GM19025 (cell line): ENCODE data around the gene CORIN.

Source experiments
- ATAC-seq: cut with Tn5 transposase; IDR thresholded peaks from one replicate; pipeline ENCODE4 v1.9.1; 2021; ENCODE audit warnings: mild to moderate bottlenecking, low read depth, moderate library complexity; ENCODE audit not compliant: unreplicated experiment

Gene CORIN

DNA sequence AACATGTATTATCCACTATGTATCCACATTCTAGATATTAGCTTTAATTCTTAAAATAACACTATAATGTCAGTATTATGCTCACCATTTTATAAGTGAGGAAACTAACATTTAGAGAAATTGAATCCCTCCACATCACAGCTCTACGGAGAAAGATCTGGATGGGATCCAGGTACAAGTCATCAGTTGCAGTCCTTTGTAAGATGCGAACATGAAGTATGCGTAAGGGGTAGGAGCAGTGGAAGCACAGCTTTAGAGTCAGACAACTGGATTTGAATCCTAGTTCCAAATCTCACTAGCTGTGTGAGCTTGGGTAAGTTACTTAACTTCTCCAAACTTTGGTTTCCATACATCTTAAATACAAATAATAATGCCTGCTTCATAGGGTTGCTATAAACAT is 190.3 kb downstream of the CORIN start:
- no peak for ATAC-seq

DNA sequence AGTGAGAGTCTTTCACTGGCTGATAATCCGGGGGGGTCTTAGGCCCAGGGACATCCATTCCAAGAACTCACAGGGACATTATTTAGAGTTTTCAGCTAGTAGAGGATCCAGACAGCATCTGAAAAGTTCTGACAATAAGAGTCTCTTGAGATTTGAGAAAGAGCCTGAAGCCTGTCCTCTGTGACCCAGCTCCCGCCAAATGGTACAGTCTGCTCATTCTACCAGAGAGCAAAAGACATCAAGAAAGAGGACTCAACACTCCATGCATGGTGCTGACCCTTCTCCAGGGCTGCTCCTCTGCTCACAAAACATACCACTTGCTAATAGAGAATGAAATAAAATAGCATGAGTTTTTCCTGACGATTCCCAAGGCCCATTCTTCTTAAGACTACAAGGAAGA is 190.8 kb downstream of the CORIN start:
- ATAC-seq, result no peak

DNA sequence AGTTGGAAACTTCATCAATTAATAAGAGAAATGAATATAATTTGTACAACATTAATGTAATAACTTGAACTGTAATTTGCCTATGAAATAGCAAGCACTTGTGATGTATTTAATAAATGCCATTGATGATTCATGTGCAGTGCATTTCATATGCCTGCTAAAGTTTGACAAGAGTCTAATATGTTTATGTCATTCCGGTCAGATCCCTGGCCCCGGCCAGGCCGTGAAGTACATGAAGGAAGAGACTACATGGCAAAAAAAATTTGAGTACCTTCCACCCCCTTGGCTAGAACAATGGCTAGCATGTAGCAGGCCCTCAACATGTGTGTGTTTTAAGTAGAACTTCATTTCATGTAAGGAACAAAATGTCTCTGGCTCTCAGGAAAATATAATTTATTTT is 191.5 kb downstream of the CORIN start:
- no peak for ATAC-seq

DNA sequence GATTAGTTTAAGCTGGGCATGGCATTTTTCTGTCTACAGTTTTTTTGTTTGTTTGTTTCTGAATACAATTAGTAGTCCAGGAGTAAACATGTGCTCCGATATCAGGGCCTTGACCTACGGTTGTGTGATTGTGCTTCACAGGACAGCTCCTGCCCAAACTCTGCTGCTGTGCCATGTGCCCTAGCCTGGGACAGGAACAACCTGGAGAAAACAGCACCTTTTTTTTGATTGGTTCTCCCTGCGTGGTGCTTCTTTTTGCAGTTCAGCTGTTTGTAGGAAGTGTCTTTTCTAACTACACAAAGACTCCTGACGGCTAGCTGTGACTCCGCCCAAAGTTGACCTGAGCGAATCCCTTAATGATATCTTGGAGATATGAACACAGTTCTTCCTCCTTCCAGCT is 194.0 kb downstream of the CORIN start:
- no peak for ATAC-seq

DNA sequence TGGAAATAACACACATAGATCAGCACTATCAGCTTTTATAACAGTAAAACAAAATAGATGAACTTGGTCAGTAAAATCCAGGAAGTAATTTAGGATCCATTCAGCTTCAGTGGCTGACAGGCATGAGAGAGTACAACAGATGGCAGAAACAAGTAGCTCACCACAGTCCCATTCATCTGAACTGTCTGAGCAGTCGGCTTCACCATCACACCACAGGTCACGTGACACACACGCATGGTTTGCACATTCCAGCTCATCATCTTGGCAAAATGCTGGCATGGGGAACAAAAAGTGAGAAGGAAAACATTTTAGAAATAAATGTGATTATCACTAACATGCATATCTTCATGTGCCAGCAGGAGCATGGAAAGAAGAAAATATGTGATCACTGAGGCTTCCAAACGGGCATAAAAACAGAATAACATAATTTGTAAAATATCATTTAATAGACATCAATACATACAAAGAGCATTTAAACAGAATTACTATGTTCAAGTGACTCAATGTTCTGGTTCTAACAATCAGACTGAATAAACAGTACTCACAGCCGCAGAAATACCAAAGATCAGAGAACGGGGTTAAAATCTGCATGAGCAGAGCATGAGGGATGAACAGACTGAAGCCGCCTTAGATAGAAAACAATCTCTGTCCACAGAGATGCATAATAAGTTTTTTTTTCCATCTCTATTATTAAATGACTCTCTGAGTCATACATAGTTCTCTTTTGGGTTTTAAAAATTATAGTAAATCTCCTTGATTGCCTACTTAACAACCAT is 194.7 kb downstream of the CORIN start:
- no peak for ATAC-seq

DNA sequence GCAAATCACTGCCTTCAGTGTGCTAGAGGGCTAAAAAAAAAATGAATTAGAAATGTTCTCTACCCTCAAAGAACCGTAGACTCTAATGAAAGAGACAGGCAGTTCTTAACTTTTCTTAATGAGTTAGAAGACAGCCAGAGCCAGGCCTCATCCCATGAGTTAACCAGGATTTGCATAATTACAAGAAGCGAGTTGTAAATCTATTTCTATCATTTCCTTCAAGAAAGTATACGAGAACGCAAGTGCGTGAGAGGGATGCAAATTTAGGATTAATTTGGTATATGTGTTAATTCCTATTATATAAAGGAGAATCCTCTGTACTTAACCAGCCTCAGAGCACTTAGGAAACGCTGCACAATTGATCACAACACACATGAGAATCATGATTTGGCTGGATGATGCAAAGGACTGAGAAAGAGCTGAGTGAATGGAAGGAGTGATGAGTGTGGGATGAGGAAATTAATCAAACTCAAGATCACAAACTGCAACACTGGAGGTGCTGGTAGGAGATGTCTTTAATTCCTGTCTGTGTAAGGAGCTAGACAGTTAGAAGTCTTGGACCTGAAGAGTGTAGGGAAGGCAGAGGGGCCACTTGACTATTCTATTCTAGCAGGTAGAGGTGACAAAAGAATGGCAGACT is 195.6 kb downstream of the CORIN start:
- ATAC-seq, result no peak

DNA sequence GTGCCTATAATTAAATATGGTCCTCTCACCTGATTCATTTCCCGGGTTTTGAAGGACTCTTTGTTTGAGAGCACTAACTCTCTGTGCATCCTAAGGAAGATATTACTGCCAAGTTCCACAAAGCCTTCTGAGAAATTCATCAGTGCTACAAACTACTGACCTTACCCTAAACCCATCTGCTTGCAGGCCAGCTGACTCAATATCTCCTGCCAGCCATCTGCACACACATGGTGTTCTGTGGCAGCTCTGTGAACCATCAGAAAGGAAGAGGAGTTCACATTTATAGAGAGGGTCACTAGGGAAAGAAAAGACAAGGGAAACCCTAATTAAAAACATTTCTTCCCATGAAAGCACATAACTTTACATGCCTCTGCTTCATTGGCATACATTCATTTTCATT is 196.1 kb downstream of the CORIN start:
- no peak for ATAC-seq

DNA sequence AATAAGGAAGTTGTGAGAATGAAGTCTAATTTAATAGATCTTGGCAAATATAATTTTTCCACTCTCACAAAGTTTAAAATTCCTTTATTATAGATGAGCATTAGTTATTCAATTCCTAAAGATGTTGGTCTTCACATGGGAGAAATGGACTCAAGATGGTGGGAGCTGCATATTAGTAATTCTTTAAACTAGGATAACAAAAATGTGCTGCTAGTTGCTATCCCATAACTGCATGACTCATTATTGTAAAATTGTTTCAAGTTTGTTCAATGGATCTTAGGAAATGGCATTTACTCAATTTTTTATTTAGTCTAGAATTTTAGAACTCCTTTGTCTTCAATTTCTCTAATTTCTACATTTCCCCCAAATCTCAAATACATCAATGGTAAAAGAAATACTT is 197.0 kb downstream of the CORIN start:
- no peak for ATAC-seq

DNA sequence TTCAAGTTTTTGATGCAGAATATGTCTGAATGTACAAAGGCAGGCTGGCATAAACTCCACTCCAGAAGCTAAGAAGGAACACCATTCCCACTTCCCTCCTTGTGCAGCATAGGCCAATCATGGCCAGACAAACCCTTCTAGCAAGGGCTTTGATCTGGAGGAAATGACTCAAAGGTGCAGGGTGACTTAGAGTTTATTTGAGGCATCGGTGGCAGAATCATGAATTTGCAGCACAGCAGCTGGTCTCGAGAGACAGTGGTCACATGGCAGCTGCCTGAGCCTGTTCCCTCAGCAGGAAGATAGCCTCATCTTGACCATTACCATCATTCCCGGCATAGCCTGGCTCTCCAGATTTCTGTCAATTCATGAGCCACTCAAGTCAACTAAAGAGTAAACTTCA is 198.3 kb downstream of the CORIN start:
- no peak for ATAC-seq

DNA sequence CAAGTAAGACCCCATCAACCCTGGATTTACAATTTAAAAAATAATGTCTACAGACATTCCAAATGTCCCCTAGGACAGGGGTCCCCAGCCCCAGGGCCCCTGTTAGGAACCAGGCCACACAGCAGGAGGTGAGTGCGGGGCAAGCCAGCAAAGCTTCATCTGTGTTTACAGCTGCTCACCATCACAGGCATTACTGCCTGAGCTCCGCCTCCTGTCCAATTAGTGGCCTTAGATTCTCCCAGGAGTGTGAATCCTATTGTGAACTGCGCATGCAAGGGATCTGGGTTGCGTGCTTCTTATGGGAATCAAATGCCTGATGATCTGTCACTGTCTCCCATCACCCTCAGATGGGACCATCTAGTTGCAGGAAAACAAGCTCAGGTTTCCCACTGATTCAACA is 206.7 kb downstream of the CORIN start:
- no peak for ATAC-seq

DNA sequence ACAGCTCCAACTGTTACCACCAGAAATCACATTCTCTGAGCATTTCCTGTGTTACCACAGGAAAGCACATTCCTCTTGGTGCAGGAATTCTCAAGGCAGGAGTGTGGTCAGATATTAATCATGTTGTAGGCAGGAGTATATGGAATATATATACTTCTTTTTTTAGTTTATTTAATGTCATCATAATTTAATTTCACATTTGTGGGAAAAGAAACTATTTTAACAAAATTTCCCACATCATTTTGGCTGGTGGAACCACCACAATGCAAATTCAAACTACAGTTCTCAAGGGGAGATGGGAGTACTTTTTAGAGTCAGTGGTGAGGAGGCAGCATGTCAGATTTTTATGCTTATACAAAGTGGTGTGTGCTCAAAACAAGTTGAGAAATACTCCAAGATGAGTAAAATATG is 213.8 kb downstream of the CORIN start:
- ATAC-seq, result no peak

DNA sequence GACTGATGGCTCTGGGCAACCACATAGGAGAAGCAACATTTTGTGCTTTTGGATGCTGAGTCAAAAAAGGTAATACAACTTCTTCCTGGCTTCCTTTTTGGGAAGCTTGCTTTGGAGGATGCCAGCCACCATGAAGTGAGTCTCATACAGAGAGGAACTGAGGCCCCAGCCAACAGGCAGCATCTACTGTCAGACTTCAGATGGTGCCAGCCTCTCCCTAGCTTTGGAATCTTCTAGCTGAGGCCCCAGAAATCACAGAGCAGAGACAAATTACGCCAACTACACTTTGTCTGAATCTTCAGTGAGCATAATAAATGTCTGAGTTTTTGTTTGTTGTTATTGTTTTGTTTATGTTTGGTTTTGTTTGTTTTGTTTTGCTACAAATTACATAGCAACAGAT is 216.7 kb downstream of the CORIN start:
- ATAC-seq, result no peak

DNA sequence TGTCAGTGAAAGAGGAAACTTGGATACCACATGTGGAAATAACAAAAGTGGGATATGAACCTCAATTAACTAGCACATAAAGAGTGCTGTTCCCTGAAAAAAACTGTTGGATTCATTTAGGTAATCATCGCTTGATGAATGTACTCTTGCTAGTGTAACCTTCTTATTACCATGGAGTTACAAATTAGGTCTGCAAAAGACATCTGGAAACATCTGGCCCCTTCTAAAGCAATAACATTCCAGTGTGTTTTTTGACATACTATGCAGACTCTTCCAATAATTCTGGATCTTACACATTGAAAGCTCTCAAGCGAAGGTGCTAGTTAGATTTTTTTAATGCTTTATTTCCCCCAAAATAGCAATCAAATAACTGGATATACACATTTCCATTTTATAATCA is 218.2 kb downstream of the CORIN start:
- ATAC-seq, result no peak

DNA sequence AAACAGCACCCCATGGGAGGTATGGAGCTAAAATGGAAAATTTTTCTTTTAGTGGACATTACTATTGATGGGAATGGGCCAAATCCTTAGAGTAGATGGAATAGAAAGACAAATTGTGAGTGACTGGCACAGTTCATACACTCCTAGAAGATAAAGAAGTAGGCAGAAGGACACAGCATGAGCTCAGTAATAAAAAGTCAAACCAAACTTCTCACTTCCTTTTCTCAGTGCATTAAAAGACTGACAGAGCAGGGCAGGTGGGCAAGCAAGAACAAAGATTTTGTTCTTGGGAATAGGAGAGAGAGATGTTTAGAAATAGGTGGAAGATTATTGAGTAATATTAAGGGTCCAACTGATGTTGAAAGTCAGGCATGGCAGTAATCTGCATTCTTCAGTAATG is 220.3 kb downstream of the CORIN start:
- ATAC-seq, result no peak

DNA sequence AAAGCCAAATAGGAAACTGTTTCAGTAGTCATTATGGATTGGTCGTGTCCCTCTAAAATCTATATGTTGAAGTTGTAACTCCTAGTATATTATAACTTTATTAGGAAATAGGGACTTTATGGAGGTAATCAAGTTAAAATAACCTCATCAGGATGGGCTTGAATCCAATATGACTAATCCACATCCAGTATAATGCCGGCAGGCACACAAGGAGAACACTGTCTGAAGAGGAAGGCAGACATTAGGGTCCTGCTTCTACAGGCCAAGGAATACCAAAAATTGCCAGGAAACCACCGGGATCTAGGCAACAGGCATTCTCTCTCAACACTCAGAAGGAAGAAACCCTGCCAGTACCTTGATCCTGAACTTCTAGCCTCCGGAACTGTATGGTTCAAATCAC is 222.5 kb downstream of the CORIN start:
- ATAC-seq, result no peak

DNA sequence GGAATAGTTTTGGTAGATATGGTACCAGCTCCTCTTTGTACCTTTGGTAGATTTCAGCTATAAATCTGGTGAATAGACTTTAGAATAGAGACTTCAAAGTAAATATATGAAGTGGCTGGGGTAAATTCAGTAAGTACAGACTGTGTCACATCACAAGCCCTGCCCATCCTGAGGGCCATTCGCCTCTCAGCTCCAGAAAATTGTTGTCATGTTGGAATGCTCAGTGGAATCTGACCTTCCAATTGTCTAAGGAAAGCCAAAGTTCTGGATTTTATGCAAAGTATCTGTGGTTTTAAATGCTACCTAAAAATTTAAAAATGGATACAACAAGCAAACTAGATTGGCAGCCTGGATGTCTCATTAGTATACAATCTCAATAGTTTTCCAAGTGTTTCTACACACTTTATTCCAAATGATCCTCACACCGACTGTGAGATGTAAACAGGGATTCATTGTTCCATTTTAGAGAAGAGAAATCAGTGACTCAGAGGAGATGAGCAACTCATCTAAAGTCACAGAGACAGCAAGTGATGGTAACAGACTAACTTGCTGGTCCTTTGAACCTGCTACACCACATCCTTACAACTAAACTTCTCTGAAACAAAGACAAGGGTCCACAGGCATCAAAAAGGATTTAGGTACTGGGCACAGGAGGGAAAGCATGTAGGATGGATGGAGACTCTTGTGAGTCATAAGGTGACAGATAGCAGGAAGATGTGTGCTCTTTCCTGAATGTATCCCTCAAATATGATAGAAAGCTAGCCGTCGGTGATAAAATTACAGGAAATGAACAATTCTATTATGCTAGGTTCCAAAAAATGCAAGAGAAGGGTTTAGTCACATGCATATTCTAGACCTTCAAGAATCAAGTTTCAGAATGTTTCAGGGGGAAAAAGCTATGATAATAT is 225.5 kb downstream of the CORIN start:
- no peak for ATAC-seq

DNA sequence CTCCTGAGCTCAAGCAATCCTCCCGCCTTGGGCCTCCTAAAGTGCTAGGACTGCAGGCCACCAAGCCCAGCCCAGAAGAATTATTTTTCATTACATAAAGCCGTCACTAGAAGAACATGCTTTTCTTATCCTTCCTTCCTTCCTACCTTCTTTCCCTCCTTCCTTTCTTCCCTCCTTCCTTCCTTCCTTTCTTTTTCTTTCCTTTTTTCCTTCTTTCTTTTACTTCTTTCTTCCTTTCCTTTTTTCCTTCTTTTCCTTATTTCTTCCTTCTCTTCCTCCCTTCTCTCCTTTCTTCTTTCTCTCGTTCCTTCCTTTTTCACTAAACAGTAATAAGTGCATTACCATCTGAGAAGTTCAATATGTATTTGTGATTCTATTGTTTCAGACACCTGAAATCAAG is 231.4 kb downstream of the CORIN start:
- no peak for ATAC-seq

DNA sequence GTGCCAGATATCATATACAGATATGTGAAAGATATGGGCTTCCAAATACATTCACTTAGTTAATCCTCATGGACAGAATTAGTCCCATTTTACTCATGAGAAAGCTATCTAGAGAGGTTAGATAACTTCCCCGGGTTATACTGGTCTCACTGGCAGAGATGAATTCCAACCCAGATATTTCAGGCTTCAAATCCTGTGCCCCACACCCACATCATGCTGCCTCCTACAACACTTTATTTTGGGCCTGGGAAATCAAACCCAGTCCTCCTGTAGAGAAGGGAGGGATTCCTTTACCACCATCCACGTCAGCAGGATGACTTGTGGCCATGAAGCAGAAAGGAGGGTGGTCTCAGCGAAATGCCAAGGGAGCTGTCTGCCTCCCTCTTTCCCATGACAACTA is 239.0 kb downstream of the CORIN start:
- ATAC-seq, result no peak

DNA sequence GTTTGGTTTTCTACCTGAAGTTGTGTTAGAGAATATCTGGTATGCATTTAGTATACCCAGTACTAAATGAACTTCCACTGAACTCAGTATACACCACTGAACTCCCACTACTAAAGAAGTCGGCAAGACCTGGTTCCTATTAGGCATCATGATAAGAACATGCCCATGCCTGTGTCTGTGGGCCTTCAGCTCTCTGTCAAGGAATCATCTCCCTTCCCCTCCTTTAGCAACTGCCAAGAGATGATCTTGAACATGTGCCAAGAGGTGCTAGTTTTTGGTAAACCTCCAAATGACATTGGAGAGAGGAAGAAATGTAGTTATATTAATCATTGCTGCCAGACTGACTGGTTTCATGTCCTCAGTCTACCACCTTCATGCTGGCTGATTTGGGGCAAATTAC is 239.5 kb downstream of the CORIN start:
- ATAC-seq, result no peak

DNA sequence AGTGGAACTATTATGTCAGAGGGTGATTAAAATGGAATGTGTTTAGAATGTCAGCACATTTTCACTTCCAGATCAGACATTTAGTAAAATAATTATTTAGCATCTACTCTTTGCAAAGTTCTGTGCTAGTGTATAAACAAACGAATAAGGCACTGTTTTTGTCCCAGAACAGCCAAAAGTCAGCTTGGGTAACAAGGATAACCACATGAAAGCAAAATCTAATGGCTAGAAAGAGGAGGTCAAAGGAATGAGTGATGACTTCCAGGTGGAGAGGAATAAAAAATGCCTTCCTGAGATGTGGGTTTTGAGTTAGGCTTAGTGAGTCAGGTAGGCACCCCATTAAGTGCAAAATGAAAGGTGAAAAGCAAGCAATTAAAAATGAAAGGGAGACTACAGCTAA is 240.2 kb downstream of the CORIN start:
- ATAC-seq, result no peak

DNA sequence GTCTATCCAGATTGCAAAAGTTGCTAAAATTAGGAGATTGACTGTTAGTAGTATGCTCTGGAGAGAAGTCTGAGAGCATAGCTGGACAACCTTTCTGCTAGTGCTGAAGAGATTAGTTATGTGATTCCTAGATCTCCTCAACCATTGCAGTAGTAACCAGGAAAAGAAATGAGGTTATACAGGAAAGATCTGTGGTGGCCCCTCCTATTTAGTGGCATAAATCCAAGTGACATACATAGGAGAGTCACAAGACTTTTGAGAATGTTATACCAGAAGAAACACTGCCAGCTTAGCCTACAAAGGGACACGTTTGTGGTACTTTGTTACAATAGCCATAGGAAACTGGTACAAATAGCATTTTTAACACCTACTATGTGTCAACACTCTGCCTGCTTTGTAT is 247.5 kb downstream of the CORIN start:
- no peak for ATAC-seq
